NB4 (cell line): ENCODE measurements around the gene THADA.

Source experiments
- DNase-seq: peaks from one replicate; pipeline ENCODE4 v3.0.0; 2010; ENCODE audit warnings: low read depth
- H3K4me3 ChIP-seq: one replicate; pipeline ENCODE4 v1.5.1; 2011; ENCODE audit warnings: mild to moderate bottlenecking, low read depth, low read length, moderate library complexity
- CTCF ChIP-seq: IDR thresholded peaks from one replicate; pipeline ENCODE4 v1.5.1; 2012; ENCODE audit warnings: low read depth, low read length
- MAX ChIP-seq: IDR thresholded peaks from 2 replicates; pipeline ENCODE4 v1.6.1; 2011; ENCODE audit warnings: low read depth, low read length
- MYC ChIP-seq: IDR thresholded peaks from 2 replicates; pipeline ENCODE4 v1.6.1; 2011; ENCODE audit warnings: low read depth, low read length
- POLR2A ChIP-seq: IDR thresholded peaks from 2 replicates; pipeline ENCODE4 v1.6.1; 2011; ENCODE audit warnings: mild to moderate bottlenecking; ENCODE audit not compliant: insufficient read length; ENCODE audit errors: extremely low read depth

Gene THADA

GRCh38 chr2:43276962-43277391 is 318.9 kb downstream of the THADA start:
- DNase-seq: no peak
- TF ChIP-seq CTCF (no peak), MYC (no peak), MAX (no peak), POLR2A (no peak)
- H3K4me3 ChIP-seq: no peak overlapping the region

GRCh38 chr2:43276266-43276941 is 319.4 kb downstream of the THADA start:
- no peak overlapping the region for H3K4me3 ChIP-seq
- no peak for TF ChIP-seq POLR2A
- no peak for TF ChIP-seq MYC
- TF ChIP-seq MAX: no peak
- TF ChIP-seq CTCF: no peak
- DNase-seq: no peak

GRCh38 chr2:43274721-43275120 is 321.1 kb downstream of the THADA start:
- no peak overlapping the region for H3K4me3 ChIP-seq
- DNase-seq: no peak
- TF ChIP-seq CTCF: no peak
- no peak for TF ChIP-seq POLR2A
- TF ChIP-seq MYC: no peak
- no peak for TF ChIP-seq MAX

GRCh38 chr2:43274055-43274454 is 321.8 kb downstream of the THADA start:
- no peak overlapping the region for H3K4me3 ChIP-seq
- DNase-seq: no peak
- TF ChIP-seq POLR2A (no peak), MAX (no peak), CTCF (no peak), MYC (no peak)

GRCh38 chr2:43273529-43273928 is 322.3 kb downstream of the THADA start:
- no peak overlapping the region for H3K4me3 ChIP-seq
- DNase-seq: no peak
- no peak for TF ChIP-seq MAX
- no peak for TF ChIP-seq CTCF
- no peak for TF ChIP-seq MYC
- no peak for TF ChIP-seq POLR2A
